Measurements from ENCODE around the gene MRM3.
"Not testable (repeated sequence)": the region's sequence is repeated elsewhere in the genome, so short reads cannot be mapped to it uniquely, and the experiment has no call there.

Gene MRM3

GRCh38 chr17:781805-782731 is at the start of gene MRM3, which contains the start of gene GLOD4:
Gene MRM3, plus strand, starts transcription at chr17:782353. Its CDS starts 26 bp downstream, at chr17:782379.
Gene GLOD4, minus strand, starts transcription at chr17:782280. Its CDS starts 25 bp downstream, at chr17:782255.
- DNase-seq = peak; percentile 93

GRCh38 chr17:732902-733720 is 49.0 kb upstream of the MRM3 start:
- peak; percentile 46 for DNase-seq

GRCh38 chr17:733743-734142 is 48.4 kb upstream of the MRM3 start:
- no peak for DNase-seq

GRCh38 chr17:737561-738113 is 44.5 kb upstream of the MRM3 start:
- DNase-seq = no peak

- DNase-seq = peak; percentile 8
Observed at GRCh38 chr17:740240-741017, 41.7 kb upstream of the MRM3 start.

- no peak for DNase-seq
Observed at GRCh38 chr17:742147-742793, 39.9 kb upstream of the MRM3 start.

GRCh38 chr17:743139-743538 is 39.0 kb upstream of the MRM3 start:
- no peak for DNase-seq

- no peak for DNase-seq
Observed at GRCh38 chr17:744937-745336, 37.2 kb upstream of the MRM3 start.

GRCh38 chr17:745406-745805 is 36.7 kb upstream of the MRM3 start:
- DNase-seq = no peak

- no peak for DNase-seq
Observed at GRCh38 chr17:746181-746580, 36.0 kb upstream of the MRM3 start.

GRCh38 chr17:746783-747629 is 35.1 kb upstream of the MRM3 start:
- no peak for DNase-seq

- not testable (repeated sequence) for DNase-seq
Observed at GRCh38 chr17:748604-749003, 33.5 kb upstream of the MRM3 start.

GRCh38 chr17:749359-749758 is 32.8 kb upstream of the MRM3 start:
- DNase-seq = not testable (repeated sequence)

- no peak for DNase-seq
Observed at GRCh38 chr17:750431-751037, 31.6 kb upstream of the MRM3 start.

GRCh38 chr17:751269-752001 is 30.7 kb upstream of the MRM3 start:
- DNase-seq = peak; percentile 65

GRCh38 chr17:752002-752619 is 30.0 kb upstream of the MRM3 start, which contains the start of gene GEMIN4:
Gene GEMIN4, minus strand, starts transcription at chr17:752264. Its CDS starts 122 bp downstream, at chr17:752142.
- peak; percentile 98 for DNase-seq

- DNase-seq = peak; percentile 49
Observed at GRCh38 chr17:752620-753219, 29.4 kb upstream of the MRM3 start.

GRCh38 chr17:753418-753817 is 28.7 kb upstream of the MRM3 start:
- no peak for DNase-seq

All from CD4-positive, alpha-beta T cell treated with Interleukin-6 for 4 hours (primary cell).